Measurements from ENCODE around the gene OR52H1. TPM values are rescaled to one million over a fixed set of nuclear protein-coding genes. Genes with fewer than 3 reads are reported as not detected.

Gene OR52H1
- polyA plus RNA-seq, 2 of the 4 experiments (the other 2 are of a cell fraction) = not detected

- no peak for FAIRE-seq
- Histone ChIP-seq H3K9me3 (peaks cover 4% of the 10 kb centered on the region; the same call in 1 of the 3 replicates), H3K4me2 (no peak overlapping the region), H3K27ac (no peak overlapping the region), H3K4me1 (no peaks in the 10 kb centered on the region), H3K4me3 (no peak overlapping the region)
- TF ChIP-seq POLR2AphosphoS2 (conservative IDR thresholded peaks at IDR 0.05; ENCODE audit: low read length) = no peak
- TF ChIP-seq HES2 (IDR thresholded peaks at IDR 0.05) = no peak
- no peak for TF ChIP-seq ZNF302 (CRISPR knock-in tag; IDR thresholded peaks at IDR 0.05)
- no peak for TF ChIP-seq SREBF2 (IDR thresholded peaks at IDR 0.05)
- TF ChIP-seq BHLHE40 (IDR thresholded peaks at IDR 0.05; ENCODE audit: low read depth, low read length) = no peak
- no peak for TF ChIP-seq HOXB5 (CRISPR knock-in tag; IDR thresholded peaks at IDR 0.05)
- TF ChIP-seq E2F6 (IDR thresholded peaks at IDR 0.05; ENCODE audit: borderline replicate concordance, low read depth) = no peak
- TF ChIP-seq MAZ (IDR thresholded peaks at IDR 0.05; ENCODE audit: borderline replicate concordance, low read depth, low read length) = no peak
- TF ChIP-seq HOXA7 (CRISPR knock-in tag; IDR thresholded peaks at IDR 0.05) = no peak
- no peak for TF ChIP-seq MAFK (IDR thresholded peaks at IDR 0.05; ENCODE audit: partially characterized antibody)
- no peak for TF ChIP-seq HDAC2 (IDR thresholded peaks at IDR 0.05)
- TF ChIP-seq JUN (IDR thresholded peaks at IDR 0.05) = no peak
- no peak for TF ChIP-seq ZC3H11A (IDR thresholded peaks at IDR 0.05)
- no peak for TF ChIP-seq KDM1A (IDR thresholded peaks at IDR 0.05; ENCODE audit: low read depth)
- TF ChIP-seq RNF2 (IDR thresholded peaks at IDR 0.05; ENCODE audit: borderline replicate concordance, low read depth) = no peak
- no peak for TF ChIP-seq ELK1 (IDR thresholded peaks at IDR 0.05; ENCODE audit: low read depth, low read length)
- TF ChIP-seq TP53 (CRISPR knock-in tag; IDR thresholded peaks at IDR 0.05) = no peak
- no peak for DNase-seq (ENCODE audit: low read depth in 1 of 2, low spot score in 1 of 2)
- ChIA-PET POLR2A (no interaction called here), CTCF (no interaction called here)
- no peak for ATAC-seq
- 0% methylated on average over 1 of the region's 1 CpG for WGBS (ENCODE audit: missing lambda C conversion rate)
Observed at GRCh38 chr11:5534046-5534445, 14.3 kb downstream of the OR52H1 start.

- ATAC-seq (0 out of 6 replicates have a peak, but pooled peaks of 1 of the 2 experiments have one; percentile 17), DNase-seq (ENCODE audit: low read depth in 1 of 2, low spot score in 1 of 2) (no peak), FAIRE-seq (no peak)
- Histone ChIP-seq H3K4me2 (no peak overlapping the region), H3K4me1 (no peaks in the 10 kb centered on the region), H3K9me3 (no peaks in the 10 kb centered on the region), H3K4me3 (no peak overlapping the region), H3K27ac (no peak overlapping the region)
- TF ChIP-seq CBX2 (IDR thresholded peaks at IDR 0.05; ENCODE audit: borderline replicate concordance, low read depth) (no peak), CHD4 (IDR thresholded peaks at IDR 0.05; ENCODE audit: borderline replicate concordance) (no peak), NR3C1 (IDR thresholded peaks at IDR 0.05) (no peak), HEYL (CRISPR knock-in tag; IDR thresholded peaks at IDR 0.05) (no peak), HOXB13 (CRISPR knock-in tag; IDR thresholded peaks at IDR 0.05; ENCODE audit: low read depth) (no peak), FOSB (CRISPR knock-in tag; IDR thresholded peaks at IDR 0.05) (no peak), RAD21 (conservative IDR thresholded peaks at IDR 0.05 in 1 of 2, IDR thresholded peaks at IDR 0.05 in 1 of 2) (no peak), PBX3 (IDR thresholded peaks at IDR 0.05) (no peak), FOXS1 (CRISPR knock-in tag; IDR thresholded peaks at IDR 0.05) (no peak), CEBPB (IDR thresholded peaks at IDR 0.05) (no peak), EHF (CRISPR knock-in tag; IDR thresholded peaks at IDR 0.05) (no peak), BHLHE40 (IDR thresholded peaks at IDR 0.05; ENCODE audit: low read depth, low read length) (no peak), CBX8 (IDR thresholded peaks at IDR 0.05) (no peak), TFCP2L1 (CRISPR knock-in tag; IDR thresholded peaks at IDR 0.05) (no peak), TP53 (CRISPR knock-in tag; IDR thresholded peaks at IDR 0.05) (no peak), E2F6 (IDR thresholded peaks at IDR 0.05; ENCODE audit: borderline replicate concordance, low read depth) (no peak), GATA3 (IDR thresholded peaks at IDR 0.05; ENCODE audit: borderline replicate concordance) (no peak), NFE2L2 (conservative IDR thresholded peaks at IDR 0.05; ENCODE audit: low read length) (no peak)
- CTCF ChIA-PET = interaction anchor here (0.6 to 0.8 kb wide), 2 partner anchors 25 to 299 kb away, joined by 3 read pairs; no protein-coding TSS in a partner anchor
- WGBS (ENCODE audit: missing lambda C conversion rate) = 55% methylated on average over 2 of the region's 2 CpGs
- POLR2A ChIA-PET = no interaction called here
Observed at GRCh38 chr11:5531053-5531831, 17.1 kb downstream of the OR52H1 start.
